Hepatocyte (in vitro differentiated cells): Measurements from ENCODE around the gene RASGRF1. TPM values are rescaled to one million over a fixed set of nuclear protein-coding genes. Genes with fewer than 3 reads are reported as not detected.

Source experiments
- DNase-seq: peaks from one replicate; pipeline ENCODE4 v3.0.0-alpha.2; 2016; ENCODE audit warnings: low spot score
- H2AFZ ChIP-seq: fragments of 200-600 bp; sonication (generic); 2 replicates; pipeline ENCODE4 v1.6.0; 2016; ENCODE audit warnings: antibody characterized with exemption, mild to moderate bottlenecking
- H3K27ac ChIP-seq: fragments of 200-600 bp; sonication (generic); 2 replicates; pipeline ENCODE4 v1.5.1; 2016; ENCODE audit warnings: mild to moderate bottlenecking
- H3K27me3 ChIP-seq: fragments of 200-600 bp; sonication (generic); 2 replicates; pipeline ENCODE4 v1.6.1; 2016
- H3K36me3 ChIP-seq: fragments of 200-600 bp; sonication (generic); replicated peaks from 2 replicates; pipeline ENCODE4 v1.5.1; 2016; ENCODE audit warnings: low read depth; ENCODE audit not compliant: insufficient read depth
- H3K4me1 ChIP-seq: fragments of 200-600 bp; sonication (generic); 2 replicates; pipeline ENCODE4 v1.5.1; 2016; ENCODE audit warnings: mild to moderate bottlenecking, moderate library complexity; ENCODE audit not compliant: insufficient read depth
- H3K4me2 ChIP-seq: fragments of 200-600 bp; sonication (generic); 2 replicates; pipeline ENCODE4 v1.6.0; 2016
- H3K4me3 ChIP-seq: fragments of 200-600 bp; sonication (generic); 2 replicates; pipeline ENCODE4 v1.5.1; 2016; ENCODE audit warnings: mild to moderate bottlenecking
- H3K79me2 ChIP-seq: fragments of 200-600 bp; sonication (generic); 2 replicates; pipeline ENCODE4 v1.6.0; 2017; ENCODE audit warnings: mild to moderate bottlenecking
- H3K9me2 ChIP-seq: fragments of 200-600 bp; sonication (generic); replicated peaks from 2 replicates; pipeline ENCODE4 v1.6.0; 2017; ENCODE audit warnings: mild to moderate bottlenecking; ENCODE audit not compliant: insufficient read depth
- H3K9me3 ChIP-seq: fragments of 200-600 bp; sonication (generic); 2 replicates; pipeline ENCODE4 v1.5.1; 2016; ENCODE audit warnings: low read depth, mild to moderate bottlenecking
- H4K20me1 ChIP-seq: fragments of 200-600 bp; sonication (generic); 2 replicates; pipeline ENCODE4 v1.6.0; 2016; ENCODE audit warnings: mild to moderate bottlenecking; ENCODE audit not compliant: insufficient read depth, poor library complexity, severe bottlenecking
- EZH2 ChIP-seq: fragments of 200-600 bp; sonication (generic); IDR thresholded peaks from 2 replicates; pipeline ENCODE4 v1.6.1; 2016; ENCODE audit warnings: antibody characterized with exemption, mild to moderate bottlenecking, borderline replicate concordance
- EZH2phosphoT487 ChIP-seq: fragments of 200-600 bp; sonication (generic); IDR thresholded peaks from one replicate; pipeline ENCODE4 v1.6.1; 2018; ENCODE audit warnings: antibody characterized with exemption, mild to moderate bottlenecking, low read depth, moderate library complexity; ENCODE audit not compliant: unreplicated experiment, severe bottlenecking
- WGBS: methylation state at CpG from one replicate; pipeline ENCODE4 v1.1.6; 2016; ENCODE audit warnings: low lambda C conversion rate; ENCODE audit errors: missing lambda C conversion rate; 5-methylcytosine and 5-hydroxymethylcytosine counted together
- polyA plus RNA-seq: library from polyadenylated mRNA; unstranded; fragments of >200 nt; fragmentation: Nextera tagmentation; extraction: Ambion mirVana; gene quantifications from 2 replicates; pipeline ENCODE4 v1.2.1, GENCODE V29; 2016
- total RNA-seq: library from RNA; depleted of rRNA; stranded (reverse); fragments of >200 nt; gene quantifications from 2 replicates; pipeline ENCODE4 v1.2.3, GENCODE V29; 2014
- TF ChIP-seq, protein P1 (sequence below): fragments of 200-600 bp; sonication (generic); IDR thresholded peaks from 2 replicates; pipeline ENCODE4 v1.5.1; 2016; ENCODE audit warnings: antibody characterized with exemption, mild to moderate bottlenecking; ENCODE audit not compliant: poor library complexity

Gene RASGRF1
- total and polyA plus RNA-seq, 2 experiments from 2014 or later, result 0.52 to 1.5 TPM

DNA sequence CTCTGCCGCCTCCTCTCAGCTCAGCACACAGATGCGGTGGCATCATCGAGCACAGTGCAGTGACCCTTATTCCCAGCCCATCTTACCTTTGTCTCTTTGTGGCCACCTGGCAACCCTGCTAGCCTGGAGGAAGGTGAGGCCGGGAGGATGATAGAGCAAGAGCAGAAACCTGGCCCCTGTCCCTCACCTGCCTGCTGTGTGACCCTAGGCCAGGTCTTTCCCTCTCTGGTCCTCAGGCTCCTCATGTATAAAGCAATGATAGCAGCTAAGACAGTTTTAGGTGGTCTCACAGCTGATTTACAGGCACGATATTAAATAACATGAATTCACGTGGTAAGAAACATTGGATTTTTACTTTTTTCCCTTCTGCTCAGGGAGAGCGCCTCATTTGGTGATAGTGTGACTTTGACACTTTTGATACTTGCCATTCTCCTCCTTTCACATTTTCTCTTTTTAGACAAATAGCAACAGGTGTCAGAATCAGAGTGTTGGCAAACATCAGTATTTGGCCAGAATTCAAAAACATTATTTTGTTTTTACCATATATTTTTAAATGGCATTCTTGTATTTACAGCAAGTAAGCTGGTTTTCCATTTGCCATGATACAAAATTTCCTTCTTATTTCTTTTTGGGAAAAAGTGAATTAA, 116.2 kb downstream of the RASGRF1 start:
- no peak overlapping the region for H3K4me3 ChIP-seq
- no peaks in the 10 kb centered on the region for H3K9me3 ChIP-seq
- H3K4me1 ChIP-seq, result peaks cover 14% of the 10 kb centered on the region
- H3K9me2 ChIP-seq, result no peaks in the 10 kb centered on the region
- H3K27me3 ChIP-seq, result no peaks in the 10 kb centered on the region
- H4K20me1 ChIP-seq, result no peaks in the 10 kb centered on the region
- no peak overlapping the region for H2AFZ ChIP-seq
- H3K36me3 ChIP-seq, result no peaks in the 10 kb centered on the region
- WGBS, result 93% methylated on average over 7 of the region's 7 CpGs
- no peak for DNase-seq
- H3K27ac ChIP-seq, result no peak overlapping the region
- no peaks in the 10 kb centered on the region for H3K79me2 ChIP-seq
- H3K4me2 ChIP-seq, result no peak overlapping the region
- TF ChIP-seq, protein P1, sequence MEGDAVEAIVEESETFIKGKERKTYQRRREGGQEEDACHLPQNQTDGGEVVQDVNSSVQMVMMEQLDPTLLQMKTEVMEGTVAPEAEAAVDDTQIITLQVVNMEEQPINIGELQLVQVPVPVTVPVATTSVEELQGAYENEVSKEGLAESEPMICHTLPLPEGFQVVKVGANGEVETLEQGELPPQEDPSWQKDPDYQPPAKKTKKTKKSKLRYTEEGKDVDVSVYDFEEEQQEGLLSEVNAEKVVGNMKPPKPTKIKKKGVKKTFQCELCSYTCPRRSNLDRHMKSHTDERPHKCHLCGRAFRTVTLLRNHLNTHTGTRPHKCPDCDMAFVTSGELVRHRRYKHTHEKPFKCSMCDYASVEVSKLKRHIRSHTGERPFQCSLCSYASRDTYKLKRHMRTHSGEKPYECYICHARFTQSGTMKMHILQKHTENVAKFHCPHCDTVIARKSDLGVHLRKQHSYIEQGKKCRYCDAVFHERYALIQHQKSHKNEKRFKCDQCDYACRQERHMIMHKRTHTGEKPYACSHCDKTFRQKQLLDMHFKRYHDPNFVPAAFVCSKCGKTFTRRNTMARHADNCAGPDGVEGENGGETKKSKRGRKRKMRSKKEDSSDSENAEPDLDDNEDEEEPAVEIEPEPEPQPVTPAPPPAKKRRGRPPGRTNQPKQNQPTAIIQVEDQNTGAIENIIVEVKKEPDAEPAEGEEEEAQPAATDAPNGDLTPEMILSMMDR, result no peak
- TF ChIP-seq EZH2phosphoT487, result no peak

DNA sequence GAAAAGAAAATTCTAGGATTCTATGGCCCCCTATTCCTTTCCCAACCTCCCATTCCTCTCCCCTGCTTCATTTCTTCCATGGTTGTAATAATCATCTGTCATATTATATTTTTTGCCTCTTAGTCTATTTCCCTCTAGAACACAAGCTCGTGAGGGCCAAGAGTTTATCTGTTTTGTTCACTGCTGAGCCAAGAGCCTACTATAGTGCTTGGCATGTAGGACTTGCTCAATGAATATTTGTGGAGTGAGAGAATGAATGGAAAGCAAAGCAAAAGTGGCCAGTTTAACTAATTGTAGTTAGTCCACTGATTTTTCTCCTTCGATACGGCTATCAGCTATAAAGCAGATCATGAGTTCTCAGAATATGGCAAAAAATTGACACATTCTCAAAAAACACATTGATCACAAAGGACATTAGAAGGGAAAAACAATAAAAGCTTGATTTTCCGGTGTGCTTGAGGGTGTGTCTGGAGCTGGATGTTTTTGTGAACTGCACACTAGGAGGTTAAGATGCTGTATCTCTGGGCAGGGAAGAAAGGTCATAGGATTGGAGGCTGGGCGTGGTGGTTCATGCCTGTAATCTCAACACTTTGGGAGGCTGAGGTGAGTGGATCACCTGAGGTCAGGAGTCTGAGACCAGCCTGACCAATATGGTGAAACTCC, 120.8 kb downstream of the RASGRF1 start:
- Histone ChIP-seq H3K4me1 (peaks cover 20% of the 10 kb centered on the region), H2AFZ (no peak overlapping the region), H3K9me3 (no peaks in the 10 kb centered on the region), H3K4me2 (no peak overlapping the region), H3K79me2 (no peaks in the 10 kb centered on the region), H3K4me3 (no peak overlapping the region), H3K27me3 (no peaks in the 10 kb centered on the region), H3K9me2 (no peaks in the 10 kb centered on the region), H3K27ac (peak overlapping the region; percentile 53), H3K36me3 (no peaks in the 10 kb centered on the region), H4K20me1 (no peaks in the 10 kb centered on the region)
- WGBS, result 83% methylated on average over 5 of the region's 5 CpGs
- TF ChIP-seq EZH2phosphoT487, result no peak
- TF ChIP-seq, protein P1, result no peak
- no peak for TF ChIP-seq EZH2
- no peak for DNase-seq

DNA sequence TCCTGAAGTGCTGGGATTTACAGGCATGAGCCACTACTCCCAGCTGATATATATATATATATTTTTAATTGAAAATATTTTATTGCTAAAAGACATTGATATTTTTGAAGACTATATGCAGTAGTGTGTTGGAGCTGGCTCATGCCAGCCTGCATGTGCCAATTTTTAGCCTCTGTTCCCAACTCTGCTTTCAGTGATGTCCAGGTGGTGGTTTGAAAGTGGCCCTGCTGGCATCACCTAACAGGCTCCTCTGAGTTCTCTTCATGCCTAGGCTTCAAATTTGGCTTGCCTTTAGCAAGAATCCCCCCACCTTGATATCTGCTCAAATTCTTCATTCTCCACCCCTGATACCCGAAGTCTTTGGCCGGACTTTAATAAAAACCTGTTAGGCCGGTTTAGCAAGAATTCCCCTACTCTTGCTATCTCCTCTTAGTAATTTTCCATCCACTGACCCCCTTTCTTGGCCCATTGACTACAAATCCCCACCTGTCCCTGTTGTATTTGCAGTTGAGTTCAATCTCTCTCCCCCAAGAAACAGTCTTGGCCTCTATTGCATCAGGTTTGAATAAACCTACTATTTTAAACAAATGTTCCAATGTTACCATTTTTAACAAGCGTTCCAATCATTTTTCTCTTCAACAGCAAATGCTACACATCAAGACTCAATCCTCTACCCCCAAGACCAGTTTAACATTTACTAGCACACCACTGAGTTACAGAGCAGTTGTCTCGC, 121.9 kb downstream of the RASGRF1 start:
- no peaks in the 10 kb centered on the region for H3K79me2 ChIP-seq
- H3K4me3 ChIP-seq, result no peak overlapping the region
- 75% methylated on average over 5 of the region's 5 CpGs for WGBS
- no peaks in the 10 kb centered on the region for H4K20me1 ChIP-seq
- TF ChIP-seq, protein P1, result no peak
- TF ChIP-seq EZH2, result no peak
- no peak for TF ChIP-seq EZH2phosphoT487
- DNase-seq, result no peak
- no peaks in the 10 kb centered on the region for H3K36me3 ChIP-seq
- H3K9me3 ChIP-seq, result no peaks in the 10 kb centered on the region
- peak overlapping the region; percentile 38 for H3K4me2 ChIP-seq
- H3K4me1 ChIP-seq, result peaks cover 20% of the 10 kb centered on the region
- H3K27me3 ChIP-seq, result no peaks in the 10 kb centered on the region
- H3K27ac ChIP-seq, result peak overlapping the region; percentile 53
- no peaks in the 10 kb centered on the region for H3K9me2 ChIP-seq
- H2AFZ ChIP-seq, result no peak overlapping the region
